Endothelial cell of umbilical vein (primary cell): ENCODE measurements around the gene AP3S1. TPM values are rescaled to one million over a fixed set of nuclear protein-coding genes. Genes with fewer than 3 reads are reported as not detected.
"Not testable (repeated sequence)": the region's sequence is repeated elsewhere in the genome, so short reads cannot be mapped to it uniquely, and the experiment has no call there.

Source experiments
- BruUV-seq: library from RNA; stranded (reverse); fragments of 400-500 nt; replicated peaks from 2 replicates; lab custom pipeline; 2021; lab: Mats Ljungman, UMichigan
- CTCF ChIA-PET: fragments of 300-600, 350-600 bp; sonication (Branson Sonifier 250); formaldehyde crosslinking; loops from one replicate; lab custom pipeline; 2021; ENCODE audit warnings: antibody characterized with exemption, inconsistent platforms; lab: Charles Lee
- POLR2A ChIA-PET: fragments of 300-600, 350-600 bp; sonication (Branson Sonifier 250); formaldehyde crosslinking; loops from one replicate; lab custom pipeline; 2021; ENCODE audit warnings: antibody characterized with exemption, inconsistent platforms; lab: Charles Lee
- DNase-seq: peaks from one replicate; pipeline ENCODE4 v3.0.0-alpha.2; 2011; ENCODE audit warnings: low read depth, low spot score
- FAIRE-seq: peaks from 2 replicates; lab custom pipeline; 2011; peaks lifted over from hg19 to GRCh38; lab: Jason Lieb, UNC
- H2AFZ ChIP-seq: 2 replicates; pipeline ENCODE4 v1.6.0; 2012; ENCODE audit warnings: low read depth, low read length, control low read depth, inconsistent platforms
- H3K27ac ChIP-seq: 2 replicates; pipeline ENCODE4 v1.5.1; 2011; ENCODE audit warnings: low read depth, mild to moderate bottlenecking, control low read depth, low read length, moderate library complexity; ENCODE audit not compliant: insufficient read depth
- H3K27me3 ChIP-seq, 2 experiments: 2 replicates each; pipeline versions ENCODE4 v1.6.0 to v1.6.1; 2011; ENCODE audit warnings: low read length in 2 of 2, mixed read lengths in 1 of 2; ENCODE audit not compliant: control insufficient read depth in 2 of 2, insufficient read depth in 2 of 2
- H3K36me3 ChIP-seq, 2 experiments: 2 replicates in 1 of 2; 3 replicates in 1 of 2; pipeline ENCODE4 v1.5.1; 2011; ENCODE audit warnings: low read length in 2 of 2, mild to moderate bottlenecking in 1 of 2, moderate library complexity in 1 of 2; ENCODE audit not compliant: control insufficient read depth in 2 of 2, insufficient read depth in 2 of 2; ENCODE audit errors: extremely low read depth in 1 of 2
- H3K4me1 ChIP-seq: 3 replicates; pipeline ENCODE4 v1.5.1; 2011; ENCODE audit warnings: mild to moderate bottlenecking, low read length; ENCODE audit not compliant: control insufficient read depth, insufficient read depth; ENCODE audit errors: extremely low read depth
- H3K4me2 ChIP-seq: 2 replicates; pipeline ENCODE4 v1.6.1; 2011; ENCODE audit warnings: low read length, control low read depth, mixed read lengths; ENCODE audit not compliant: insufficient read depth
- H3K4me3 ChIP-seq, 3 experiments: fragments of 200-600 bp in 1 of 3; sonication (generic), shearing (Covaris generic) in 1 of 3; replicated peaks in 1 of 3; 2 replicates each; pipeline ENCODE4 v1.5.1; 2011 to 2016; ENCODE audit warnings: control low read depth in 3 of 3, low read length in 3 of 3, mild to moderate bottlenecking in 2 of 3, inconsistent platforms in 1 of 3, low read depth in 1 of 3, moderate library complexity in 1 of 3; ENCODE audit not compliant: insufficient read depth in 1 of 3
- H3K79me2 ChIP-seq: 2 replicates; pipeline ENCODE4 v1.6.0; 2012; ENCODE audit warnings: low read length, inconsistent platforms; ENCODE audit not compliant: control insufficient read depth, insufficient read depth
- H3K9ac ChIP-seq: replicated peaks from 2 replicates; pipeline ENCODE3; 2011; ENCODE audit warnings: low read length, control low read depth; ENCODE audit not compliant: insufficient read depth; ENCODE audit errors: extremely low read depth
- H3K9me1 ChIP-seq: replicated peaks from 3 replicates; pipeline ENCODE4 v1.6.0; 2011; ENCODE audit warnings: mild to moderate bottlenecking, low read length; ENCODE audit not compliant: control insufficient read depth, insufficient read depth; ENCODE audit errors: extremely low read depth
- H3K9me3 ChIP-seq: replicated peaks from 2 replicates; pipeline ENCODE4 v1.5.1; 2012; ENCODE audit warnings: low read length, inconsistent platforms; ENCODE audit not compliant: control insufficient read depth, insufficient read depth
- H4K20me1 ChIP-seq: replicated peaks from 2 replicates; pipeline ENCODE3; 2011; ENCODE audit warnings: mild to moderate bottlenecking, low read length; ENCODE audit not compliant: control insufficient read depth, insufficient read depth; ENCODE audit errors: extremely low read depth
- CTCF ChIP-seq, 2 donors: IDR thresholded peaks; 1 replicate in 1 of 2; 2 replicates in 1 of 2; pipeline ENCODE4 v1.5.1; 2011; ENCODE audit warnings: low read length in 2 of 2, mild to moderate bottlenecking in 2 of 2, moderate library complexity in 2 of 2, control low read depth in 1 of 2, inconsistent platforms in 1 of 2, low read depth in 1 of 2; ENCODE audit not compliant: insufficient read depth in 1 of 2; ENCODE audit errors: extremely low read depth in 1 of 2
- EZH2 ChIP-seq: IDR thresholded peaks from 2 replicates; pipeline ENCODE4 v1.6.1; 2012; ENCODE audit warnings: borderline replicate concordance, low read depth, mild to moderate bottlenecking, moderate library complexity, low read length, inconsistent platforms; ENCODE audit not compliant: severe bottlenecking
- FOS ChIP-seq: IDR thresholded peaks from 2 replicates; pipeline ENCODE4 v1.6.1; 2011; ENCODE audit warnings: mild to moderate bottlenecking, low read length, moderate library complexity, borderline replicate concordance; ENCODE audit not compliant: insufficient read depth
- GATA2 ChIP-seq: IDR thresholded peaks from 2 replicates; pipeline ENCODE4 v1.7.0; 2011; ENCODE audit warnings: low read depth, mild to moderate bottlenecking, moderate library complexity, mixed read lengths, low read length; ENCODE audit not compliant: insufficient read length, insufficient read depth
- JUN ChIP-seq: IDR thresholded peaks from 2 replicates; pipeline ENCODE4 v1.6.1; 2011; ENCODE audit warnings: borderline replicate concordance, low read depth; ENCODE audit not compliant: insufficient read length, insufficient read depth
- MAX ChIP-seq: IDR thresholded peaks from 2 replicates; pipeline ENCODE4 v1.6.1; 2011; ENCODE audit not compliant: insufficient read depth, insufficient read length
- POLR2A ChIP-seq: IDR thresholded peaks from 2 replicates; pipeline ENCODE4 v1.6.1; 2012; ENCODE audit warnings: low read depth, mild to moderate bottlenecking, control low read depth, low read length
- POLR2AphosphoS5 ChIP-seq: IDR thresholded peaks from 2 replicates; pipeline ENCODE4 v1.6.1; 2012; ENCODE audit warnings: low read depth, mild to moderate bottlenecking, control low read depth, low read length, moderate library complexity; ENCODE audit not compliant: insufficient read depth
- dilution Hi-C: fragments of 300-500 bp; cut with MboI; formaldehyde crosslinking; loops from one replicate; pipeline ENCODE4 v1.15.0; 2019; ENCODE audit warnings: low sequenced_read_pairs; ENCODE audit not compliant: extremely low pct_ligation_motif_present
- intact Hi-C: fragments of 100-400 bp; cut with micrococcal nuclease; formaldehyde crosslinking; loops from one replicate; pipeline ENCODE4 v1.10.0; 2022
- polyA plus RNA-seq, 4 experiments: library from polyadenylated mRNA; depleted of rRNA in 3 of 4; stranded (reverse) in 3 of 4; unstranded in 1 of 4; fragments of >200 nt; gene quantifications; 2 replicates each; pipeline versions ENCODE4 v1.2.1 to v1.2.3, GENCODE V29; 2011 to 2012; ENCODE audit warnings: missing spikeins in 1 of 4
- total RNA-seq: library from RNA; stranded (reverse); gene quantifications from 2 replicates; pipeline ENCODE4 v1.2.3, GENCODE V29; 2021

Gene AP3S1
- total and polyA plus RNA-seq, 2 donors (not counting 3 experiments of a cell fraction or from before 2014, with no cell fraction given) = 26.5 to 85.7 TPM

- H3K9me3 ChIP-seq = no peaks in the 10 kb centered on the region
- BruUV-seq = no TSS peak
- no peak for FAIRE-seq
- no peak overlapping the region for H2AFZ ChIP-seq
- intact Hi-C loops (no loop called here), dilution Hi-C loops (no loop called here)
- H3K79me2 ChIP-seq = no peaks in the 10 kb centered on the region
- H3K9ac ChIP-seq = no peak overlapping the region
- H4K20me1 ChIP-seq = no peaks in the 10 kb centered on the region
- peaks cover under 1% of the 10 kb centered on the region for H3K4me1 ChIP-seq
- peaks cover 8 to 16% of the 10 kb centered on the region in 2 experiments for H3K27me3 ChIP-seq
- H3K4me3 ChIP-seq = no peak overlapping the region
- ChIA-PET POLR2A (no interaction called here), CTCF (no interaction called here)
- H3K27ac ChIP-seq = no peak overlapping the region
- H3K4me2 ChIP-seq = no peak overlapping the region
- TF ChIP-seq FOS = no peak
- no peak for TF ChIP-seq GATA2
- TF ChIP-seq JUN = no peak
- TF ChIP-seq CTCF (IDR thresholded peaks at IDR 0.05; ENCODE audit: extremely low read depth in 1 of 2, insufficient read depth in 1 of 2, low read depth in 1 of 2, low read length in 2 of 2) = no peak
- TF ChIP-seq POLR2AphosphoS5 = no peak
- TF ChIP-seq MAX = no peak
- TF ChIP-seq POLR2A = no peak
- no peak for TF ChIP-seq EZH2
- DNase-seq = no peak
- no peaks in the 10 kb centered on the region for H3K9me1 ChIP-seq
- no peaks in the 10 kb centered on the region for H3K36me3 ChIP-seq
Measured at GRCh38 chr5:115820846-115821245, 20.9 kb upstream of the AP3S1 start.

GRCh38 chr5:115824983-115825382 is 16.8 kb upstream of the AP3S1 start:
- H3K4me3 ChIP-seq, POLR2A ChIA-PET, H3K9me1 ChIP-seq, H3K27ac ChIP-seq, CTCF ChIA-PET, H2AFZ ChIP-seq, H3K27me3 ChIP-seq, DNase-seq, FAIRE-seq, H3K36me3 ChIP-seq, H3K9ac ChIP-seq, H3K9me3 ChIP-seq, H4K20me1 ChIP-seq, H3K79me2 ChIP-seq, BruUV-seq, H3K4me2 ChIP-seq, H3K4me1 ChIP-seq, dilution Hi-C loops, intact Hi-C loops: not testable (repeated sequence)
